OCI-LY7 (cell line): Measurements from ENCODE around the gene SH3RF1. TPM values are rescaled to one million over a fixed set of nuclear protein-coding genes. Genes with fewer than 3 reads are reported as not detected.

Experiments
- BruUV-seq: library from RNA; stranded (reverse); fragments of 400-500 nt; replicated peaks from 2 replicates; lab custom pipeline; 2021; lab: Mats Ljungman, UMichigan
- CTCF ChIA-PET: fragments of 300-600 bp; sonication (Branson Sonifier 250); formaldehyde crosslinking; loops from one replicate; lab custom pipeline; 2022; ENCODE audit warnings: antibody characterized with exemption; ENCODE audit not compliant: unreplicated experiment; lab: Charles Lee
- POLR2A ChIA-PET: fragments of 300-600 bp; sonication (Branson Sonifier 250); formaldehyde crosslinking; loops from one replicate; lab custom pipeline; 2022; ENCODE audit warnings: antibody characterized with exemption; lab: Charles Lee
- DNase-seq: peaks from one replicate; pipeline ENCODE4 v3.0.0-alpha.2; 2015; ENCODE audit warnings: low spot score
- H2AFZ ChIP-seq: fragments of 200-600 bp; sonication (generic), shearing (Covaris generic); 2 replicates; pipeline ENCODE4 v1.6.1; 2014; ENCODE audit warnings: mild to moderate bottlenecking, antibody characterized with exemption, low read length, moderate library complexity
- H3K27ac ChIP-seq: fragments of 200-600 bp; sonication (generic); 2 replicates; pipeline ENCODE4 v1.5.1; 2014; ENCODE audit warnings: mixed run types, low read depth, mild to moderate bottlenecking, moderate library complexity, low read length, inconsistent platforms; ENCODE audit not compliant: poor library complexity, severe bottlenecking
- H3K36me3 ChIP-seq: fragments of 200-600 bp; sonication (generic); 2 replicates; pipeline ENCODE4 v1.6.1; 2014; ENCODE audit warnings: mild to moderate bottlenecking, antibody characterized with exemption, low read length, moderate library complexity, mixed read lengths; ENCODE audit not compliant: insufficient read depth
- H3K4me1 ChIP-seq: fragments of 200-600 bp; sonication (generic); 2 replicates; pipeline ENCODE4 v1.5.1; 2014; ENCODE audit warnings: mild to moderate bottlenecking, low read length; ENCODE audit not compliant: insufficient read depth, poor library complexity, severe bottlenecking
- H3K4me2 ChIP-seq: fragments of 200-600 bp; sonication (generic); 2 replicates; pipeline ENCODE4 v1.6.1; 2014; ENCODE audit warnings: mild to moderate bottlenecking, low read length
- H3K4me3 ChIP-seq: fragments of 200-600 bp; sonication (generic); 2 replicates; pipeline ENCODE4 v1.5.1; 2014; ENCODE audit warnings: mild to moderate bottlenecking, low read depth, low read length; ENCODE audit not compliant: poor library complexity, severe bottlenecking
- H3K79me2 ChIP-seq: fragments of 200-600 bp; sonication (generic); 2 replicates; pipeline ENCODE4 v1.6.1; 2016; ENCODE audit warnings: low read depth, mild to moderate bottlenecking, low read length, moderate library complexity, mixed read lengths; ENCODE audit not compliant: insufficient read depth
- H3K9me2 ChIP-seq: fragments of 200-600 bp; sonication (generic); 2 replicates; pipeline ENCODE4 v1.6.1; 2016; ENCODE audit warnings: mild to moderate bottlenecking, low read length, mixed read lengths; ENCODE audit not compliant: insufficient read depth
- H3K9me3 ChIP-seq: fragments of 200-600 bp; sonication (generic); 2 replicates; pipeline ENCODE4 v1.6.1; 2014; ENCODE audit warnings: mild to moderate bottlenecking, mixed run types, low read length, mixed read lengths
- H4K20me1 ChIP-seq: fragments of 200-600 bp; sonication (generic); 2 replicates; pipeline ENCODE4 v1.6.1; 2014; ENCODE audit warnings: mild to moderate bottlenecking, antibody characterized with exemption, low read length, moderate library complexity, mixed read lengths; ENCODE audit not compliant: insufficient read depth
- EZH2phosphoT487 ChIP-seq: fragments of 200-600 bp; sonication (generic); IDR thresholded peaks from 2 replicates; pipeline ENCODE4 v1.6.1; 2018; ENCODE audit warnings: low read depth, borderline replicate concordance, mild to moderate bottlenecking, mixed run types, antibody characterized with exemption, low read length, moderate library complexity, mixed read lengths
- intact Hi-C: fragments of 100-400 bp; cut with micrococcal nuclease; formaldehyde crosslinking; loops from one replicate; pipeline ENCODE4 v1.10.0; 2022; ENCODE audit not compliant: unreplicated experiment
- total RNA-seq, 2 experiments: library from RNA; depleted of rRNA in 1 of 2; stranded (reverse); fragments of >200 nt in 1 of 2; shearing (Covaris generic) in 1 of 2; gene quantifications; 2 replicates each; pipeline ENCODE4 v1.2.3, GENCODE V29; 2014 to 2022
- TF ChIP-seq, protein P1 (sequence below): fragments of 200-600 bp; sonication (generic); conservative IDR thresholded peaks from 2 replicates; pipeline ENCODE4 v1.5.1; 2014; ENCODE audit warnings: mild to moderate bottlenecking, antibody characterized with exemption, low read length, moderate library complexity, mixed read lengths

SH3RF1 gene
- total RNA-seq, 2 experiments from 2014 or later = not detected

DNA sequence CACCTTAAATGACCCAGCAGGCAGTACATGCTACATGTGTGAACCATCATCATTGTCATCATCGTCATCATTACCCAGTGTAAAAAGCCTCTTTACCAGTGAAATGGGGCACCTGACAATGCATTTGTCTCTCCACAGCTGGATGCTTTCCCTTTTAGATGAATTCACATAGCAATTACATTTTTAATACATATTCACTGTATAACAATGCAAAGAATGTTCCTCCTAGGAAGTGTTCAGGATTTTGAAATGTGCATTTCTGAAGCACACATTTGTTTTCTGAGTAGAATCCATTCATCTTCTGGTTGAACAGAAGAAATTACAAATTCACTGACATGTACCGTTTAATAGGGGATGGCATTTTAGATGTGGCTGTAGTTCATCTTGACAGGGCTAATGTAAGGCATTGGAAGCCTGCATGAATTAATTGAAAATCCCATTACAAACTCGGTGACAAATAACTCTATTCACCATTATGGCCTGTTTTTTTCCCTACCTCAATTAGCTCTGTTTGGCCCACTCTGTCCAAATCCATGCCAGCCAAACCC lies 111.1 kb downstream of the SH3RF1 start:
- Histone ChIP-seq H3K4me3 (no peak overlapping the region), H4K20me1 (no peaks in the 10 kb centered on the region), H3K27ac (no peak overlapping the region), H3K9me2 (no peaks in the 10 kb centered on the region), H3K4me1 (no peaks in the 10 kb centered on the region), H3K9me3 (no peaks in the 10 kb centered on the region), H3K36me3 (no peaks in the 10 kb centered on the region), H3K4me2 (no peak overlapping the region), H2AFZ (no peak overlapping the region), H3K79me2 (no peaks in the 10 kb centered on the region)
- TF ChIP-seq EZH2phosphoT487 = no peak
- TF ChIP-seq, protein P1, sequence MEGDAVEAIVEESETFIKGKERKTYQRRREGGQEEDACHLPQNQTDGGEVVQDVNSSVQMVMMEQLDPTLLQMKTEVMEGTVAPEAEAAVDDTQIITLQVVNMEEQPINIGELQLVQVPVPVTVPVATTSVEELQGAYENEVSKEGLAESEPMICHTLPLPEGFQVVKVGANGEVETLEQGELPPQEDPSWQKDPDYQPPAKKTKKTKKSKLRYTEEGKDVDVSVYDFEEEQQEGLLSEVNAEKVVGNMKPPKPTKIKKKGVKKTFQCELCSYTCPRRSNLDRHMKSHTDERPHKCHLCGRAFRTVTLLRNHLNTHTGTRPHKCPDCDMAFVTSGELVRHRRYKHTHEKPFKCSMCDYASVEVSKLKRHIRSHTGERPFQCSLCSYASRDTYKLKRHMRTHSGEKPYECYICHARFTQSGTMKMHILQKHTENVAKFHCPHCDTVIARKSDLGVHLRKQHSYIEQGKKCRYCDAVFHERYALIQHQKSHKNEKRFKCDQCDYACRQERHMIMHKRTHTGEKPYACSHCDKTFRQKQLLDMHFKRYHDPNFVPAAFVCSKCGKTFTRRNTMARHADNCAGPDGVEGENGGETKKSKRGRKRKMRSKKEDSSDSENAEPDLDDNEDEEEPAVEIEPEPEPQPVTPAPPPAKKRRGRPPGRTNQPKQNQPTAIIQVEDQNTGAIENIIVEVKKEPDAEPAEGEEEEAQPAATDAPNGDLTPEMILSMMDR = no peak
- BruUV-seq = no TSS peak
- intact Hi-C loops = no loop called here
- ChIA-PET CTCF (no interaction called here), POLR2A (no interaction called here)
- DNase-seq = no peak

DNA sequence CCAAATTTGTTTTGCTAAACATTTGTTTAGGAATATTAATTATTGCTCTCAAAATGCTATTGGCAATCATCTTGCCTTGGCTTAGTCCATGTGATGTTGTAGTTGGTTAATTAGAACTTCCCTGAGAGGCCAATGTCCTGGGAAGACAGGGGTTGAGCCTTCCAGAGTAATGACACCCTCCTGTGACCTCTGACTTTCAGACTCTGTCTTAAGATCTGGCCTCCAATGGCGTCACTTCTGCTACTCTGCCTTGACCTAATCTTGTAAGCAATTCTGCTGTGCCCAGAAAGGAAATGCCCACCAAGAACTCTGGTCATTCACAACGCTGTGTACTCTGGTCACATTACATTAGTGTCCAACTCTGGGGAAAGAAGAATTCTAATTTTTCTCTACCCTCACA lies 111.9 kb downstream of the SH3RF1 start:
- Histone ChIP-seq H3K9me2 (no peaks in the 10 kb centered on the region), H4K20me1 (no peaks in the 10 kb centered on the region), H3K27ac (no peak overlapping the region), H3K4me1 (no peaks in the 10 kb centered on the region), H3K4me2 (no peak overlapping the region), H3K4me3 (no peak overlapping the region), H3K36me3 (no peaks in the 10 kb centered on the region), H3K79me2 (no peaks in the 10 kb centered on the region), H2AFZ (no peak overlapping the region), H3K9me3 (no peaks in the 10 kb centered on the region)
- intact Hi-C loops = no loop called here
- CTCF ChIA-PET = no interaction called here
- no TSS peak for BruUV-seq
- TF ChIP-seq, protein P1 = no peak
- TF ChIP-seq EZH2phosphoT487 = no peak
- POLR2A ChIA-PET = no interaction called here
- no peak for DNase-seq

DNA sequence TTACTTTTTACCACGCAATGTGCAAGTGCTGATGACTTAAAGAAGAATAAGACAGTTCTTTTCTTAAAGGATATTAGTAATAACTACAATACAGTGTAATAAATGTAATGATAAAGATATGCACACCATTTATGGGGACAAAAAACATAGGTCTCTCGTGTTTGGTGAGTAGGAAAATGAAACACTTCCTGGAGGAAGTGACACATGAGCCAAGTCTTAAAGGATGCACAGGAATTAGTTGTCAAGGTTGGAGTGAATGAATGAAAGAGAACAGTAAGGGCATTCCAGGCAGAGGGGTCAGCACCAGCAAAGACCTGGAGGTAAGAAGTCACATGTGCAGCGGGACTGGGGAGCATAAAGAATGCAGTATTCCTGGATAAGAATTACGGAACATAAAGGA lies 112.7 kb downstream of the SH3RF1 start:
- Histone ChIP-seq H3K4me1 (no peaks in the 10 kb centered on the region), H3K9me3 (no peaks in the 10 kb centered on the region), H3K79me2 (no peaks in the 10 kb centered on the region), H3K4me3 (no peak overlapping the region), H4K20me1 (no peaks in the 10 kb centered on the region), H3K4me2 (no peak overlapping the region), H3K27ac (no peak overlapping the region), H2AFZ (no peak overlapping the region), H3K9me2 (no peaks in the 10 kb centered on the region), H3K36me3 (no peaks in the 10 kb centered on the region)
- intact Hi-C loops = no loop called here
- no peak for DNase-seq
- BruUV-seq = no TSS peak
- TF ChIP-seq, protein P1 = no peak
- TF ChIP-seq EZH2phosphoT487 = no peak
- POLR2A ChIA-PET = interaction anchor here (0.7 kb wide), 1 partner anchor 62 kb away, joined by 5 read pairs; no protein-coding TSS in a partner anchor
- CTCF ChIA-PET = no interaction called here
